Femur (tissue), 1 donor: ENCODE results near the gene C14orf93.
"Not testable (repeated sequence)": the region's sequence is repeated elsewhere in the genome, so short reads cannot be mapped to it uniquely, and the experiment has no call there.

ENCODE experiments used
- DNase-seq: peaks from one replicate; pipeline ENCODE4 v3.0.0-alpha.2; 2017

C14orf93 gene

DNA sequence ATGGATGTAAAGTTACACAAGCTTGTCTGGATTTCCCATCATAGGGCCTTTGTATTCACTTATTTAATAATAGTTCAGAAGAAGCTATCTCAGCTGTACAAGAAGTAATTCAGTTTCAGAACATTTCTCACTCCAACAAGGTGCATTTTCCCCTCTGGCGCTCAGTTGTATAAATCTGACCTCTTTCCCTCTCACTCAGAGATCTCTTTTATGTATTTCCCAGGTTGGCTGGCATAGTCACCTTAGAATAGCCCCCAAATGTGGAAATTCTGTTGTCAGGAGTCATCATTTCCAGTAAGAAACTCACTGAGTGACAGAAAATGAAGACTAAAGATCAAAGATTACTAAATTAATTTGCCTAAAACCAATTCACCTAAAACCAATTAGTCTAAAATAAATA, 38.8 kb downstream of the C14orf93 start:
- no peak for DNase-seq

DNA sequence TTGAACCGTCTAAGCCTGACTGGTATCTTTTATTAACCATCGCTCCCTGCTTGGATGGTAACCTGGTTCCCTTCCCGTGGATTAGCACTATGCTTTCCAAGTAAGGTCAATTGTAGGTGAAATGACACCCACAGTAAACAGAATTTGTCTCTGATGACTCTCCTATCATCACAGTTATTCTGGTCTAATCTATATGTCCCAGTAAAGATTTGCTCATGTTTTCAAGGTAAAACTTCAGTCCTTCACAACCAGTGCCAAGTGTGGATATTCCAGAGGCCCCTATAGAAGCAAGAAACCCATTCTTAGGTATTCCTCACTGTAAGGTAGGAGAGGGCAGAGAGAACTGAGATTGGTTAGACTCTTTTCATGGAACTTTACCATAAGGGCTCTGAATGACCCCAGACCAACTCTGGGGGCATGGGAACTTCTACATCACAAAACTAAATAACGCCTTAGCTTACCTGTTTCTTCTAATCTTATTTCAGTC, 43.1 kb downstream of the C14orf93 start:
- DNase-seq = no peak

DNA sequence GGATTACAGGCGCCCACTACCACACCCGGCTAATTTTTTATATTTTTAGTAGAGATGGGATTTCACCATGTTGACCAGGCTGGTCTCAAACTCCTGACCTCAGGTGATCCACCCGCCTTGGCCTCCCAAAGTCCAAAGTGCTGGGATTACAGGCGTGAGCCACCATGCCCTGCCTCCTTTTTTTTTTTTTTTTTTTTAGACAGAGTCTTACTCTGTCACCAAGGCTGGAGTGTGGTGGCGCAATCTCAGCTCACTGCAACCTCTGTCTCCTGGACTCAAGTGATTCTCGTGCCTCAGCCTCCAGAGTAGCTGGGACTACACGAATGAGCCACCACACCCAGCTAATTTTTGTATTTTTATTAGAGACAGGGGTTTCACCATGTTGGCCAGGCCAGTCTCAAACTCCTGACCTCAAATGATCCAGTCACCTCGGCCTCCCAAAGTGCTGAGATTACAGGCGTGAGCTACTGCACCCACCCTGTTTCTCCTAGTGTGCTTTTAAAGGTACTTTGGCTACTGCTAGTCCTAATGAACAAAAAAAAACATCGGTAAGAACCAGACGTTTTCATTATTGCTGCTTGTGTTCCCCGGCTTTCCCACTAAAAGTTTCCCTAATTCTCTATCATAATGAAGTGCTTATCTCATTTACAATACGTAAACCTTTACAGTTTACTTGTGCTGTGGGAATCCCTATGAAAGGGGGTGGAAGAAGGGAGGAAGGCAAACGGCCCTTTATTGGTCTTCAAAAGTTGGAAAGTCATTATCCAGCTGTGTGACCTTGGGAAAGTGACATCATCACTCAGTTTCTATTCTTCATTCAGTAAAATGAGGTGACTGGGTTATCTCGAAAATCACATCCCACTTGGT, 43.8 kb downstream of the C14orf93 start:
- DNase-seq = not testable (repeated sequence)

- DNase-seq = no peak
These were observed 47.8 kb downstream of the C14orf93 start for GRCh38 chr14:22962061-22962676.

DNA sequence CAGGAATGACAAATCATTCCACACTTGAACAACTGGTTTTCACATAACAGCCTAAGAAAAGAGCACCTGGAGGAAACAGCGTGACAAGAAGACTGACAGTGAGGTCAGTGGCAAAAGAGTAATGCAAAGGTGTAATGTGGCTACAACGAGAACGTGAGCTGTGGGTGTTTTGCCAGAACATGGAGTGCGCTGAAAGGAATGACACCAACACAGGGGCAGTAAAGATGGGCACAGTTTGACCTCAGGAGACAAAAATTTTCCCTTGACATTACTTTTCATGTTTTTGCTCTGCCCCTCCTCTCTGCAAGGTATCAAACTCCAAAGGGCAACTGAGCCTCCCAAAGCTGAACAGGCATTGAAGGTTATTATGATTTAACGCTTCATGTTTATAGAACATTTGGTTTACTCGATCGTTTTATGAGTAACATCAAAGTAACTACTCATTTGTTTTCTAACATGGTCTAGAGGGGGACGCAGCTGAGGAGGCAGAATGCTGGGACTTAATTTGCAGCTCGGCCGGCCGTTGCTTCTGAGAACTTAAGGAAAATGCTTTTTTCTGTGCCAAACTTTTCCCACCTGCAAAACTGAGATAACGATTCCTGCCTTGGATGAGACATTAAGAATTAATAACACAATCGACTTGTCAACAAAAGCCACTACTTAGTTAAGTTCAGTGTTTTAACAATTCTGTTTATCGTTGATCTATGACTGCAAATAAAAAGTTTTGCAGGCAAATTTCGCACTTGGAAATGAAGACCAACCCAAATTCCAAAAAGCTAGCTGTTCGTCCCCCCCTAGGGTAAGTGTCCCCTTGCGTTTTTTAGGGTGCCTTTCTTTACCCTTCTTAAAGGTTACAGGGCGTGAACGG, 54.0 kb downstream of the C14orf93 start:
- no peak for DNase-seq

DNA sequence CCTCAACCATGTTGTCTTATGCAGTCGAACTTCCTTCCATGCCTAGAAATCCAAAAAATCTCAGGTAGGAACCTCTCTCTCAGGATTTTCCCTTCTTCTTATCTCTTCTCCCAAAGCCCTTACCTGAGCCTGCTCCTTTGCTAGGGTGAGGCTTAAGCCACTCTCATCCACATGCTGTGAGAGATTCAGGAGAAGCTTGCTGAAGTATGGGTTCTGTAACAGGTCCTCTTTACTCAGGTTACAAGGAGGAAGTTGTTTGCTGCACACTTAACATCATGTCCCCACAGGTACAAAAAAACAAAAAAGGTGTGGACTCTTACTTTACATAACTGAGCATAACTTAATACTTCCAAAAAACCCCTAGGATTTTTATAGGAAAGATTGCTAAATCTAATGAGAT, 57.5 kb downstream of the C14orf93 start:
- no peak for DNase-seq

- not testable (repeated sequence) for DNase-seq
These were observed 58.1 kb downstream of the C14orf93 start for GRCh38 chr14:22951795-22952194.

DNA sequence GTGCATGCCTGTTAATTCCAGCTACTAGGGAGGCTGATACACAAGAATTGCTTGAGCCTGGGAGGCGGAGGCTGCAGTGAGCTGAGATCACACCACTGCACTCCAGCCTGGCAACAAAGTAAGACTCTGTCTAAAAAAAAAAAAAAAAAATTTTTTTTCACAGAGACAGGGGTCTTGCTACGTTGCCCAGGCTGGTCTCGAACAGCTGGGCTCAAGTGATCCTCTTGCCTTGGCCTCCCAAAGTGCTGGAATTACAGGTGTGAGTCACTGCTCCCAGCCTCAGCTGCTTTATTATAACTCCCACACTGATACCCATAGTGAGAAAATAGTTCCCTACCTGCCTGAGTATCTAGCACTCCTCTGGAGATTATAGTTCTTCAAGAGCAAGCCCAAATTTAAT, 64.3 kb downstream of the C14orf93 start:
- DNase-seq = no peak

DNA sequence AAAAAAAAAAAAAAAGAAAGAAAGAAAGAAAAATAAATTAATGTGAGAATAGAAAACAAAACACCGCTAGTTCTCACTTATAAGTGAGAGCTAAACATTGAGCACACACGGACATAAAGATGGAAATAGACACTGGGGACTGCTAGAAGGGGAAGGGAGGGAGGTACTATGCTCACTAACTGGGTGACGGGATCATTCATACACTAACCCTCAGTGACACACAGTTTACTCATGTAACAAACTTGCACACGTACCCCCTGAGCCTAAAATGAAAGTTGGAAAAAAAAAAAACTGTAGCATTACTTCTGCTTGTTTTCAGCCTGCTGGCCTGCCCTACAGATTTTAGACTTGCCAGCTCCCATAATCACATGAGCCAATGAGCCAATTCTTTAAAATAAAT, 70.3 kb downstream of the C14orf93 start:
- DNase-seq = no peak
